Neural cell (in vitro differentiated cells): ENCODE measurements around the gene GRK1. TPM values are rescaled to one million over a fixed set of nuclear protein-coding genes. Genes with fewer than 3 reads are reported as not detected.

ENCODE experiments used
- H2AFZ ChIP-seq: fragments of 200-600, 300-800 bp; sonication (generic), shearing (Covaris generic); 2 replicates; pipeline ENCODE4 v1.6.0; 2014; ENCODE audit warnings: low read depth, mild to moderate bottlenecking, antibody characterized with exemption, low read length, moderate library complexity
- H3F3A ChIP-seq: fragments of 200-600 bp; shearing (Covaris generic); 2 replicates; pipeline ENCODE4 v1.6.1; 2016; ENCODE audit warnings: mild to moderate bottlenecking, moderate library complexity, mixed read lengths, antibody characterized with exemption, low read length; ENCODE audit not compliant: insufficient read depth, poor library complexity, severe bottlenecking
- H3K27ac ChIP-seq: fragments of 200-600, 300-800 bp; sonication (generic), shearing (Covaris generic); 2 replicates; pipeline ENCODE4 v1.5.1; 2014; ENCODE audit warnings: mild to moderate bottlenecking, low read length, moderate library complexity
- H3K27me3 ChIP-seq: fragments of 300-800, 200-600 bp; sonication (generic), shearing (Covaris generic); 2 replicates; pipeline ENCODE4 v1.6.0; 2014; ENCODE audit warnings: mild to moderate bottlenecking, low read depth, low read length, moderate library complexity; ENCODE audit not compliant: insufficient read depth
- H3K36me3 ChIP-seq: fragments of 300-800, 200-600 bp; sonication (generic), shearing (Covaris generic); 2 replicates; pipeline ENCODE4 v1.5.1; 2014; ENCODE audit warnings: mild to moderate bottlenecking, antibody characterized with exemption, low read length, moderate library complexity; ENCODE audit not compliant: insufficient read depth
- H3K4me2 ChIP-seq: fragments of 300-800, 200-600 bp; sonication (generic), shearing (Covaris generic); 2 replicates; pipeline ENCODE4 v1.6.0; 2014; ENCODE audit warnings: mild to moderate bottlenecking, low read length
- H3K4me3 ChIP-seq: fragments of 300-800, 200-600 bp; sonication (generic), shearing (Covaris generic); 2 replicates; pipeline ENCODE4 v1.5.1; 2014; ENCODE audit warnings: mild to moderate bottlenecking, low read length, moderate library complexity
- H3K79me2 ChIP-seq: fragments of 200-600 bp; shearing (Covaris generic); replicated peaks from 2 replicates; pipeline ENCODE4 v1.6.0; 2014; ENCODE audit warnings: mild to moderate bottlenecking, low read length, moderate library complexity; ENCODE audit not compliant: insufficient read depth
- H3K9ac ChIP-seq: fragments of 300-800, 200-600 bp; sonication (generic), shearing (Covaris generic); 2 replicates; pipeline ENCODE4 v1.6.1; 2016; ENCODE audit warnings: mild to moderate bottlenecking, low read length, mixed read lengths
- H3K9me2 ChIP-seq: fragments of 200-600 bp; shearing (Covaris generic); 2 replicates; pipeline ENCODE4 v1.6.1; 2016; ENCODE audit warnings: mild to moderate bottlenecking, low read length, mixed read lengths; ENCODE audit not compliant: insufficient read depth
- H3K9me3 ChIP-seq: fragments of 200-600, 300-800 bp; sonication (generic), shearing (Covaris generic); 2 replicates; pipeline ENCODE4 v1.6.1; 2016; ENCODE audit warnings: mild to moderate bottlenecking, mixed run types, low read length, moderate library complexity, mixed read lengths
- H4K20me1 ChIP-seq: fragments of 200-600 bp; shearing (Covaris generic); 2 replicates; pipeline ENCODE4 v1.6.1; 2016; ENCODE audit warnings: mild to moderate bottlenecking, mixed run types; ENCODE audit not compliant: insufficient read depth
- CTCF ChIP-seq: fragments of 450-650 bp; IDR thresholded peaks from 2 replicates; pipeline ENCODE4 v1.5.1; 2014; ENCODE audit warnings: antibody characterized with exemption, mild to moderate bottlenecking, moderate library complexity; ENCODE audit not compliant: poor library complexity, severe bottlenecking
- EP300 ChIP-seq: fragments of 450-650 bp; conservative IDR thresholded peaks from 2 replicates; pipeline ENCODE4 v1.6.1; 2014; ENCODE audit warnings: antibody characterized with exemption, mild to moderate bottlenecking, moderate library complexity; ENCODE audit not compliant: poor library complexity, severe bottlenecking
- EZH2 ChIP-seq: fragments of 200-600, 300-800 bp; shearing (Covaris generic), sonication (generic); IDR thresholded peaks from 2 replicates; pipeline ENCODE4 v1.6.1; 2014; ENCODE audit warnings: antibody characterized with exemption, low read length, borderline replicate concordance, mild to moderate bottlenecking; ENCODE audit not compliant: insufficient read depth, poor library complexity, severe bottlenecking
- MXI1 ChIP-seq: fragments of 450-650 bp; conservative IDR thresholded peaks from 2 replicates; pipeline ENCODE4 v1.6.1; 2014; ENCODE audit warnings: antibody characterized with exemption, mild to moderate bottlenecking; ENCODE audit not compliant: poor library complexity, severe bottlenecking
- POLR2AphosphoS5 ChIP-seq: IDR thresholded peaks from 2 replicates; pipeline ENCODE4 v1.6.1; 2012
- RAD21 ChIP-seq: fragments of 450-650 bp; conservative IDR thresholded peaks from 2 replicates; pipeline ENCODE4 v1.6.1; 2014; ENCODE audit warnings: antibody characterized with exemption, mild to moderate bottlenecking, moderate library complexity
- REST ChIP-seq: IDR thresholded peaks from 2 replicates; pipeline ENCODE4 v1.6.1; 2012; ENCODE audit warnings: borderline replicate concordance
- SMC3 ChIP-seq: fragments of 450-650 bp; conservative IDR thresholded peaks from 2 replicates; pipeline ENCODE4 v1.6.1; 2014; ENCODE audit warnings: antibody characterized with exemption, mild to moderate bottlenecking, moderate library complexity; ENCODE audit not compliant: poor library complexity
- TAF1 ChIP-seq: IDR thresholded peaks from 2 replicates; pipeline ENCODE4 v1.6.1; 2012; ENCODE audit warnings: low read depth
- polyA plus RNA-seq: library from polyadenylated mRNA; depleted of rRNA; stranded (reverse); fragments of >200 nt; gene quantifications from 2 replicates; pipeline ENCODE4 v1.2.3, GENCODE V29; 2014

The GRK1 gene
- polyA plus RNA-seq, 1 donor from 2014 or later, result 0.06 TPM

- no peak for TF ChIP-seq REST
- no peak for TF ChIP-seq MXI1
- no peak for TF ChIP-seq EP300
- no peak for TF ChIP-seq EZH2
Observed at GRCh38 chr13:113617961-113618360, 49.1 kb upstream of the GRK1 start (continued).

- H2AFZ ChIP-seq, result no peak overlapping the region
- H3K9ac ChIP-seq, result no peak overlapping the region
- no peaks in the 10 kb centered on the region for H3K9me3 ChIP-seq
- H3K4me3 ChIP-seq, result no peak overlapping the region
- H3K4me2 ChIP-seq, result no peak overlapping the region
- H3K9me2 ChIP-seq, result no peaks in the 10 kb centered on the region
- no peak overlapping the region for H3K27ac ChIP-seq
- no peaks in the 10 kb centered on the region for H3K36me3 ChIP-seq
- no peak for TF ChIP-seq MXI1
- TF ChIP-seq SMC3, result no peak
- TF ChIP-seq TAF1, result no peak
- no peak for TF ChIP-seq REST
- no peak for TF ChIP-seq POLR2AphosphoS5
- no peak for TF ChIP-seq CTCF
- no peak for TF ChIP-seq RAD21
- TF ChIP-seq EZH2, result no peak
- TF ChIP-seq EP300, result no peak
- no peaks in the 10 kb centered on the region for H3K27me3 ChIP-seq
- no peaks in the 10 kb centered on the region for H3K79me2 ChIP-seq
- no peaks in the 10 kb centered on the region for H3F3A ChIP-seq
- H4K20me1 ChIP-seq, result no peaks in the 10 kb centered on the region
Observed at GRCh38 chr13:113618455-113618854, 48.6 kb upstream of the GRK1 start.
